Measurements from ENCODE around the gene SELENOF.
"Not testable (repeated sequence)": the region's sequence is repeated elsewhere in the genome, so short reads cannot be mapped to it uniquely, and the experiment has no call there.

Gene SELENOF

DNA sequence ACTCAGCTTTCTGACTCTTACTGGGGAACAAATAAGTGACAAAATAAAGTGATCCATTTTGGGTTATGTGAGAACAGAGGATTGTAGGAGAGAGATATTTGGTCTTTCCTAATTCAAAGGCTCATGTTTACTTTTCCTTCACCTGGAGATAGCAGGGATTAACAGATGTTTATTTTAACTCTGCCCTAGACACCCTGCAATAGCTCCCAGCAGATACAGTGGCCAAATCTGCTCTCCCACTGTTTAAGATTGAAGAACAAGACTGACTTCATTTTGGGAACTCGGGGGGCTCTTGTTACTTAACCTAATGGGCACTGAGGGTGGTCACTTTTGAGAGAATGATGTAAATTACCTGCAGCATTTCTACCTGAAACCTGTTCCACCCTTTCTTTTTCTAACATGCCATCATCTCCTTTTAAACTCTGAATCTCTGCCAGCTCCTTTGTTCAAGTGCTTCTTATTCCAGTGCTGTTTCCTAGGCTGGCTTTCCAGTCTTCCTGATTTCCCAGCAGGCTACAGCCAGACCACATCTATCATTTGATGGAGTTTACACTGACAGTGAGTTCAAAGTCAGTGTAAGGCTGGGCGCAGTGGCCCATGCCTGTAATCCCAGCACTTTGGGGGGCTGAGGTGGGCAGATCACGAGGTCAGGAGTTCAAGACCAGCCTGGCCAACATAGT lies 90.0 kb downstream of the SELENOF start:
- no peak for DNase-seq
- Histone ChIP-seq H3K4me1 (ENCODE audit: control insufficient read depth, insufficient read depth, low read length, poor library complexity, severe bottlenecking) (no peaks in the 10 kb centered on the region), H3K27me3 (replicated peaks; ENCODE audit: control insufficient read depth, insufficient read depth, low read length, poor library complexity, severe bottlenecking) (no peaks in the 10 kb centered on the region), H3K9me3 (ENCODE audit: control insufficient read depth, low read length) (no peaks in the 10 kb centered on the region), H3K27ac (ENCODE audit: insufficient read depth, low read length, poor library complexity, severe bottlenecking) (no peak overlapping the region), H3K36me3 (ENCODE audit: control insufficient read depth, insufficient read depth, low read length) (no peaks in the 10 kb centered on the region), H3K4me3 (ENCODE audit: insufficient read depth, low read depth, low read length, poor library complexity, severe bottlenecking) (no peak overlapping the region)

DNA sequence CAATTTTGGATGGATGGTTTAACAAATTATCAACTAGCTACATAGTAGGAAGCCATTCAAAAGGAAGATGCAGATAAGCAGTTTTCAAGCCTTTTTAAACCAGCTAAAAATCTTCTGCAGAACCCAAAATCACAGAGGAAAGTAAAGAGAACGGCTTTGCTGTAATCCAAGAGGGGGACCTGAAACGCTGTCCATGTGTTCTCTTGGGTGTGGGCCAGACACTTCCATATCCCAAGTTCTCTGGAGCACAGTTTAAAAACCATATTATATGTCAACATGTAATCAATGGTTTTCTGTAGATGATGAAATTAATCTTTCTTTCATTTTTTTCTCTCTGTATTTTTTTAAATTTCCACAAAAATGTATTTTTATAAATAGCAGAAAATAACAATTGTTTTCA lies 90.5 kb downstream of the SELENOF start:
- Histone ChIP-seq H3K4me3 (ENCODE audit: insufficient read depth, low read depth, low read length, poor library complexity, severe bottlenecking) (no peak overlapping the region), H3K4me1 (ENCODE audit: control insufficient read depth, insufficient read depth, low read length, poor library complexity, severe bottlenecking) (no peaks in the 10 kb centered on the region), H3K27me3 (replicated peaks; ENCODE audit: control insufficient read depth, insufficient read depth, low read length, poor library complexity, severe bottlenecking) (no peaks in the 10 kb centered on the region), H3K9me3 (ENCODE audit: control insufficient read depth, low read length) (no peaks in the 10 kb centered on the region), H3K27ac (ENCODE audit: insufficient read depth, low read length, poor library complexity, severe bottlenecking) (no peak overlapping the region), H3K36me3 (ENCODE audit: control insufficient read depth, insufficient read depth, low read length) (no peaks in the 10 kb centered on the region)
- no peak for DNase-seq

DNA sequence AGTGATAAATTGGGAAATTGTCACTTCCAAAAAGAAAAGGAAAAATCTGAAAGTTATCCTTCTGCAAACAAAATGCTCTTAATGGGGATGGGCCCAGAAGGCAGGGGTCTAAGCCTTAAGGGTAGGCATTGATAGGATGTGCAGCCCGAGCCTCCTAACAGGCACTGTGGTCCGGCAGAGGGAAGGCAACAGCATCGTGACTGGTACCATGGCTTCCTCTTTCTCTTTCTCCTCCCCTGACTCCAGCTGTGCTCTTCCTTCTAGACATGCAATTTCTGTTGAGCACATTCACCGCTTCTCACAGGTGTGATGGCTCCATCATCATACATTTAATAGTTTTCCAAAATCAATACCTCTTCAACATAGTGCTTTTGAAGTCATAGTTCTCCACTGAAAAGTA lies 91.5 kb downstream of the SELENOF start:
- no peak for DNase-seq
- no peaks in the 10 kb centered on the region for H3K36me3 ChIP-seq (ENCODE audit: control insufficient read depth, insufficient read depth, low read length)
- H3K4me3 ChIP-seq (ENCODE audit: insufficient read depth, low read depth, low read length, poor library complexity, severe bottlenecking) = no peak overlapping the region
- H3K4me1 ChIP-seq (ENCODE audit: control insufficient read depth, insufficient read depth, low read length, poor library complexity, severe bottlenecking) = no peaks in the 10 kb centered on the region
- no peaks in the 10 kb centered on the region for H3K9me3 ChIP-seq (ENCODE audit: control insufficient read depth, low read length)
- H3K27me3 ChIP-seq (replicated peaks; ENCODE audit: control insufficient read depth, insufficient read depth, low read length, poor library complexity, severe bottlenecking) = no peaks in the 10 kb centered on the region
- no peak overlapping the region for H3K27ac ChIP-seq (ENCODE audit: insufficient read depth, low read length, poor library complexity, severe bottlenecking)

DNA sequence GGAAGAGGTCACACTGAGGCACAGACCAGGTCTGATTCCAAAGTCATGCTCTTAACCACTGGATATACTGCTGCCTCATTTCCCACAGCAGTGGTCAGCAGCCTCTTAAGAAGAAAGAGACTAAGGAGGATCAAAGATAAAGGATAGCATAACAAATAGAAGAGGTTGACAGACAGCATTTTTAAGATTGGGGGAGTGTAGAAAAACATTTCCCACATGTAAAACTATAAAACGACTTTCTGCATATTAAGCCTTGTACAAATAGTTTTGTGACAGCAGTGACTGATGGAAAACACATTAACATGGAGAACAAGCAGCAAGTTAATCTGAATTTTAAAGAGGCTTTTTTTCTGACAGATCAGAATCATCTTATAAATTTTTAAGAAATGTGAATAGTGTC lies 92.0 kb downstream of the SELENOF start:
- Histone ChIP-seq H3K27ac (ENCODE audit: insufficient read depth, low read length, poor library complexity, severe bottlenecking) (no peak overlapping the region), H3K36me3 (ENCODE audit: control insufficient read depth, insufficient read depth, low read length) (no peaks in the 10 kb centered on the region), H3K4me3 (ENCODE audit: insufficient read depth, low read depth, low read length, poor library complexity, severe bottlenecking) (no peak overlapping the region), H3K27me3 (replicated peaks; ENCODE audit: control insufficient read depth, insufficient read depth, low read length, poor library complexity, severe bottlenecking) (no peaks in the 10 kb centered on the region), H3K9me3 (ENCODE audit: control insufficient read depth, low read length) (no peaks in the 10 kb centered on the region), H3K4me1 (ENCODE audit: control insufficient read depth, insufficient read depth, low read length, poor library complexity, severe bottlenecking) (no peaks in the 10 kb centered on the region)
- DNase-seq = no peak

DNA sequence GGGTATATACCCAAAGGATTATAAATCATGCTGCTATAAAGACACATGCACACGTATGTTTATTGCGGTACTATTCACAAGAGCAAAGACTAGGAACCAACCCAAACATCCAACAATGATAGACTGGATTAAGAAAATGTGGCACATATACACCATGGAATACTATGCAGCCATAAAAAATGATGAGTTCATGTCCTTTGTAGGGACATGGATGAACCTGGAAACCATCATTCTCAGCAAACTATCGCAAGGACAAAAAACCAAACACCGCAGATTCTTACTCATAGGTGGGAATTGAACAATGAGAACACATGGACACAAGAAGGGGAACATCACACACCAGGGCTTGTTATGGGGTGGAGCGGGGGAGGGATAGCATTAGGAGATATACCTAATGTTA lies 94.0 kb downstream of the SELENOF start:
- not testable (repeated sequence) for H3K27me3 ChIP-seq (replicated peaks; ENCODE audit: control insufficient read depth, insufficient read depth, low read length, poor library complexity, severe bottlenecking); H3K36me3 ChIP-seq (ENCODE audit: control insufficient read depth, insufficient read depth, low read length); H3K27ac ChIP-seq (ENCODE audit: insufficient read depth, low read length, poor library complexity, severe bottlenecking); H3K4me3 ChIP-seq (ENCODE audit: insufficient read depth, low read depth, low read length, poor library complexity, severe bottlenecking); DNase-seq; H3K4me1 ChIP-seq (ENCODE audit: control insufficient read depth, insufficient read depth, low read length, poor library complexity, severe bottlenecking); H3K9me3 ChIP-seq (ENCODE audit: control insufficient read depth, low read length)

DNA sequence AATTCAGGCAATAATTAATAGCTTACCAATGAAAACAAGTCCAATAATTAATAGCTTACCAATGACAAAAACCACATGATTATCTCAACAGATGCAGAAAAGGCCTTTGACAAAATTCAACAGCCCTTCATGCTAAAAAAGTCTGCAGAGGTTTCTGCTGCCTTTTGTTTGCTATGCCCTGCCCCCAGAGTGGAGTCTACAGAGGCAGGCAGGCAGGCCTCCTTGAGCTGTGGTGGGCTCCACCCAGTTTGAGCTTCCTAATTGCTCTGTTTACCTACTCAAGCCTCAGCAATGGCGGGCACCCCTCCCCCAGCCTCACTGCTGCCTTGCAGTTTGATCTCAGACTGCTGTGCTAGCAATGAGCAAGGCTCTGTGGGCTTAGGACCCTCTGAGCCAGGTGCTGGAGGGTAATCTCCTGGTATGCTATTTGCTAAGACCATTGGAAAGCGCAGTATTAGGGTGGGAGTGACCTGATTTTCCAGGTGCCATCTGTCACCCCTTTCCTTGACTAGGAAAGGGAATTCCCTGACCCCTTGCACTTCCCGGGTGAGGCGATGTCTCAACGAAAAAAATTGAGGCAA lies 96.6 kb downstream of the SELENOF start:
- H3K36me3 ChIP-seq (ENCODE audit: control insufficient read depth, insufficient read depth, low read length); H3K27ac ChIP-seq (ENCODE audit: insufficient read depth, low read length, poor library complexity, severe bottlenecking); H3K4me1 ChIP-seq (ENCODE audit: control insufficient read depth, insufficient read depth, low read length, poor library complexity, severe bottlenecking); H3K27me3 ChIP-seq (replicated peaks; ENCODE audit: control insufficient read depth, insufficient read depth, low read length, poor library complexity, severe bottlenecking); H3K4me3 ChIP-seq (ENCODE audit: insufficient read depth, low read depth, low read length, poor library complexity, severe bottlenecking); H3K9me3 ChIP-seq (ENCODE audit: control insufficient read depth, low read length); DNase-seq: not testable (repeated sequence)

DNA sequence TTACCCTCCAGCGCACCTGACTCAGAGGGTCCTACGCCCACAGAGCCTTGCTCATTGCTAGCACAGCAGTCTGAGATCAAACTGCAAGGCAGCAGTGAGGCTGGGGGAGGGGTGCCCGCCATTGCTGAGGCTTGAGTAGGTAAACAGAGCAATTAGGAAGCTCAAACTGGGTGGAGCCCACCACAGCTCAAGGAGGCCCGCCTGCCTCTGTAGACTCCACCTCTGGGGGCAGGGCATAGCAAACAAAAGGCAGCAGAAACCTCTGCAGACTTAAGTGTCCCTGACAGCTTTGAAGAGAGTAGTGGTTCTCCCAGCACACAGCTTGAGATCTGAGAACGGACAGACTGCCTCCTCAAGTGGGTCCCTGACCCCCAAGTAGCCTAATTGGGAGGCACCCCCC lies 99.8 kb downstream of the SELENOF start:
- not testable (repeated sequence) for H3K27me3 ChIP-seq (replicated peaks; ENCODE audit: control insufficient read depth, insufficient read depth, low read length, poor library complexity, severe bottlenecking); H3K9me3 ChIP-seq (ENCODE audit: control insufficient read depth, low read length); H3K4me3 ChIP-seq (ENCODE audit: insufficient read depth, low read depth, low read length, poor library complexity, severe bottlenecking); H3K27ac ChIP-seq (ENCODE audit: insufficient read depth, low read length, poor library complexity, severe bottlenecking); H3K4me1 ChIP-seq (ENCODE audit: control insufficient read depth, insufficient read depth, low read length, poor library complexity, severe bottlenecking); H3K36me3 ChIP-seq (ENCODE audit: control insufficient read depth, insufficient read depth, low read length); DNase-seq
